GM19397 (cell line): Measurements from ENCODE around the gene PIAS1.
"Not testable (repeated sequence)": the region's sequence is repeated elsewhere in the genome, so short reads cannot be mapped to it uniquely, and the experiment has no call there.

Experiments
- ATAC-seq: cut with Tn5 transposase; IDR thresholded peaks from one replicate; pipeline ENCODE4 v1.9.1; 2021; ENCODE audit warnings: mild to moderate bottlenecking, moderate library complexity; ENCODE audit not compliant: unreplicated experiment

The PIAS1 gene

DNA sequence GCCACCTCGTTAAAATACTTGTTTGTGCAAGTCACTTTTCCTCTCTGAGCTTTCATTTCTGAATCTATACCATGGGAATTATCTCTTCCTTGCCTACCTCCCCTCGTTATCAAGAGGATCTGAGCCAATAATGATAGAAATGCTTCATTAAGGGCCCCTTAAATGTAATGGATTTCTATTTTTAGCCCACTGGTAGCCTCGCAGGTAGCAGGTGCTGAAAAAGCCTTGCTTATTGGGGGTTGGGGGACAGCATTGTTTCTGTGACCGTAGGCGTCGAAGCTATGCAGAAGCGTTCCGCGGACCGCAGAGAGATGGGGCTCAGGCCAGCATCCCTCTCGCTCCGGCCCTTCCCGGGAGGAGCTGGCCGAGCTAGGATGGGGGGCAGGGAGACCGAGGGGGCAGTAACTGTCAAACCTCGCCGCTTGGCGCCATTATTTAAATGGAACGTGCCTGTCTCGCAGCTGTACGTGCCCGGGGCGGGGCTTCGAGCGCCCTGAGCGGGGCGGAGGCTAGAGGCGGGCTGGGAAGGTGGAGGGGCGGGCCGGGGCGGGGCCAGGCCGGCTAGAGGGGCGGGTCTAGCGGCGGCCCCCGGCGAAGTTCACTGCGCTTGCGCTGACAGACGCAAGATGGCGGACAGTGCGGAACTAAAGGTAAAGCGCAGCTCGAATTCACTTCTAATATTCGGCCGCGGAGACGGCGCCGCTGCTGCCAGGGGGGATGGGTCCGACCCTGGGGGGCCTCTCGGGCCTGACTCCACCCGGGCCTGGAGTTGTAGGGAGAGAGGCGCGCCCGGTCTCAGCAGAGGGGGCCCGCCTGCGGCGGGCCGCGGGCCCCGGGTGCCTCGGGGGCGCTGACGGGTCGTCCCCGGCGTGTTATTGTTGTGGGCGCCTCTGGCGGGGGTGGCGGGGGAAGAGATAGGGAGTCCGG lies at the start of gene PIAS1:
TSS of gene PIAS1 (plus strand) at position 615 of the 927 bp plus-strand sequence. CDS start at position 627, 12 bp downstream.
- peak; percentile 75 for ATAC-seq

DNA sequence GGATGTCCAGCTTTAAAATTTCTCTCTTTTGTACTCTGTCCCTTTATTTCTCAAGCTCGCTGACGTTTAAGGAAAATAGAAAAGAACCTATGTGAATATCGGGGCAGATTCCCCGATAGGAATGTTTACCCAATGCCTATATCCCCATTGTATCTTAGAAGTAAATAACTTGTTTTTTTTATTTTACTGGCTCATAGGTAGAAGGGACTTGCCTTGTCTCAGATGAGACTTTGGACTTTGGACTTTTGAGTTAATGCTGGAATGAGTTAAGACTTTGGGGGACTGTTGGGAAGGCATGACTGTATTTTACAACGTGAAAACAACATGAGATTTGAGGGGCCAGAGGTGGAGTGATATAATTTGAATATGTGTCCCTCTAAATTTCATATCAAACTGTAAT lies 46.5 kb upstream of the PIAS1 start:
- not testable (repeated sequence) for ATAC-seq

- ATAC-seq, result no peak
These were observed 43.6 kb upstream of the PIAS1 start for GRCh38 chr15:68010361-68011153.

- no peak for ATAC-seq
These were observed 41.2 kb upstream of the PIAS1 start for GRCh38 chr15:68012911-68013310.

DNA sequence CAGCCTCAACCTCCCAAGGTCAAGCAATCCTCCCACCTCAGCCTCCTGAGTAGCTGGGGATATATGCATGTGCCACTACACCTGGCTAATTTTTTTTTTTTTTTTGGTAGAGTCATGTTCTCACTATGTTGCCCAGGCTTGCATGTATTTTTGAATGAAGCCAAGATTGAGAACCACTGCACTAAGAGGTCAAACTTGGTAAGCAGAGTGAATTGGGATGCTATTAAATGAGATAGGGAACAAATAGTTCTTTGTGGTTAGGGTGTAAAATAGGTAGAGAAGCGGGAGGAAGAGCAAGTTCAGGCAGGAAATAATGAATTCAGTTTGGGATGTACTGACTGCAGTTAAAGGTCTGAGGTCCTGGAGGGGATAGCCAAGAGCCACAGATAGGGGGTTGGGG lies 39.9 kb upstream of the PIAS1 start:
- no peak for ATAC-seq

- ATAC-seq, result no peak
These were observed 38.9 kb upstream of the PIAS1 start for GRCh38 chr15:68015244-68015643.

GRCh38 chr15:68017201-68017600 lies 36.9 kb upstream of the PIAS1 start:
- ATAC-seq, result no peak

GRCh38 chr15:68018797-68019444 lies 35.2 kb upstream of the PIAS1 start:
- ATAC-seq, result no peak

GRCh38 chr15:68019814-68020525 lies 34.1 kb upstream of the PIAS1 start:
- no peak for ATAC-seq

GRCh38 chr15:68020685-68021084 lies 33.4 kb upstream of the PIAS1 start:
- ATAC-seq, result no peak

GRCh38 chr15:68022061-68022460 lies 32.1 kb upstream of the PIAS1 start:
- ATAC-seq, result no peak

- no peak for ATAC-seq
These were observed 30.6 kb upstream of the PIAS1 start for GRCh38 chr15:68023307-68024101.

- no peak for ATAC-seq
These were observed 28.2 kb upstream of the PIAS1 start for GRCh38 chr15:68025835-68026424.

- ATAC-seq, result no peak
These were observed 26.7 kb upstream of the PIAS1 start for GRCh38 chr15:68027388-68027787.

DNA sequence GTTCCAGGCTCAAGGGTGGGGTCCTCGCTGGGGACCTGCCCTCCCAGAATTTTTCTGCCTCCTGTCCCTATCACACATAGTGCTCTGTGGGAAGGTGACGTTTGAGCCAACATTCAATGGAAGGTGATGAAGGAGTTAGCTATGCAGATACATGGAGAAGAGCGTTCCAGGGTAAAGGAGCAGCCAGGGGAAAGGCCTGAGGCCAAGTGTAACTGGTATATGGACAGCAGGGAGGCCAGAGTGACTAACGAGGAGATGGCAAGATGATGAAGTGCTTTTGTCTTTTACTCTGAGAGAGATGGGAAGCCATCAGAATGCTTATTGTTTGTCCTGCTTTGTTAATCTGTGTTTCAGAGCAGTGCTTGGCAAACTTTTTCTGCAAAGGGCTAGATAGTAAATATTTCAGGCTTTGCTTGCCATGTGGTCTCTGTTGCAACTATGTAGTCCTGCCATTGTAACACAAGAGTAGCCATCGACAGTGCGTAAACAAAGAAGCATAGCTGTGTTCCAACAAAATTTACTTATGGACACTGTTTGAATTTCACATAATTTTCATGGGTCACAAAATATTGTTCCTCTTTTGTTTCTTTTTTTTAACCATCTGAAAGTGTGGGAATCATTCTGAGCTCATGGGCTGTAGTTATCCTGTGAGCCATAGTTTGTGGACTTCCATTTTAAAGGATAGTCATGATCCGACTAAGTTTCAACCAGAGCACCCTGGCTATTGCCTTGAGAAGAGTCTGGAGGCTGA lies 25.8 kb upstream of the PIAS1 start:
- no peak for ATAC-seq

- ATAC-seq, result no peak
These were observed 25.3 kb upstream of the PIAS1 start for GRCh38 chr15:68028888-68029207.

DNA sequence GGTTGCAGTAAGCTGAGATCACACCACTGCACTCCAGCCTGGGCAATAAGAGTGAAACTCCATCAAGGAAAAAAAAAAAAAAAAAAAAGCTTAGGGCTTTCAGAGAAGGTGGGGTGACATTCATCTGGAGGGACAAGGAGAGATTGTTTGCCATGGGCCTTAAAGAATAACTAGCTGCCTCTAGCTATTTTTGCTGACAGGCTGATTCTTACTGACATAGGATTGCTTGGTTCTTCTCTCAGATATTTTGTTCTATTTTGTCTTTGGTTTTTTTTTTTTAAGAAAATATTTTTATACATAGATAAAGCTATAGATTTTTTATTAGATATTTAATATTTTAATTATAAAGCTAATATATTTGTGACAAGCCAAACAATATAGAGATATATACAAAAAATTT lies 24.2 kb upstream of the PIAS1 start:
- no peak for ATAC-seq

- ATAC-seq, result no peak
These were observed 22.7 kb upstream of the PIAS1 start for GRCh38 chr15:68031404-68031803.

DNA sequence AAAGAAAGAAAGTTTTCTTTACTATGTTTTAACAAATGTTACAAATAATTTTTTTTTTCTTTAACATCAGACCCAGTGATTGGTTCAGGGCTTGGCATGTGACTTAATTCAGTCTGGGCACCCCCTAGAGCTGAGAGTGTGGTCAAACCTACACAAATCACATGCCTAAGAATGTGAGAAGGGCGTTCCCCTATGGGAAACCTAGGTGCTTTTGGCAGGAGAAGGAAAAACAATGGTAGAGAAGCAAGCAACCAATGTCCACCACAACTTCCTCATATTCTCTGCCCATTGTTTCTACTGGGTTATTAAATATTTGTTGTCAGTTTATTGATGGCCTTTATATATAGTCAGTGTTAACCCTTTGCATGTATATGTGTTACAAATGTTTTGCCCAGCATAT lies 21.4 kb upstream of the PIAS1 start:
- ATAC-seq, result no peak
